NCI-H146 treated with DMSO at 0.1 percent for 48 hours (cell line): ENCODE data around the gene OR2A1.
"Not testable (repeated sequence)": the region's sequence is repeated elsewhere in the genome, so short reads cannot be mapped to it uniquely, and the experiment has no call there.

Experiments
- DNase-seq: peaks from one replicate; lab custom pipeline; 2025; ENCODE audit not compliant: unreplicated experiment; lab: John Stamatoyannopoulos, UW

OR2A1 gene

DNA sequence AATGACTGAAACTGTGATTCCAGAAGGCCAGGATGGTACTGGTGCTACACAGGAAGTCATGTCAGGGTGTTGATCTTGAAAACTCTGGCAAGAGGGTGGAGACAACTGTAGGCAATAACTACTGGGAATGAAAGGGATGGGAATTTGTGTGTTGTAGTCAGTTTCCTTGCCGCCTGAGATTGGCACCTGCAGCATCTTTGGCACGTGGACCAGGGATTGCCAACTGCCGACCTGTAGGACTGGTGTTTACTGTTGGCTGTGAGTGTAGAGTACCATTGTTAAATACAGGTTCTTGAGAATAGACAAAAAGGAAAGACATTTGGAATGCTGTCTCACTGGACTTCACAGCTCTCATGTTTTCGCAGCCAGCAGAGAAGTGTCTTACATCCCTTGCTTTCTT is 11.1 kb downstream of the OR2A1 start:
- DNase-seq, result not testable (repeated sequence)

DNA sequence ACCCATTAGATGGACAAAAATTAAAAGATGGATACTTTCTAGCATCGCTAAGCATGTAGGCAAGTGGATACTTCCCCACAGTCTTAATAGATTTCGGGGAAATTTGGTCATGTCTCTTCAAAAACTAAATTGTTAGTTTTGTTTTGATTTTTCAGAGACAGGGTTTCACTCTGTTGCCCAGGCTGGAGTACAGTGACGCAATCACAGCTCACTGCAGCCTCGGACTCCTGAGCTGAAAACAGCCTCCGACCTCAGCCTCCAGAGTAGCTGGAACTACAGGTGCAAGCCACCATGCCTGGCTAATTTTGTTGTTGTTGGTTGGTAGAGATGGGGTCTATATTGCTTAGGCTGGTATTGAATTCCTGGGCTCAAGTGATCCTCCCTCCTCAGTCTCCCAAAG is 13.6 kb downstream of the OR2A1 start:
- DNase-seq, result not testable (repeated sequence)

DNA sequence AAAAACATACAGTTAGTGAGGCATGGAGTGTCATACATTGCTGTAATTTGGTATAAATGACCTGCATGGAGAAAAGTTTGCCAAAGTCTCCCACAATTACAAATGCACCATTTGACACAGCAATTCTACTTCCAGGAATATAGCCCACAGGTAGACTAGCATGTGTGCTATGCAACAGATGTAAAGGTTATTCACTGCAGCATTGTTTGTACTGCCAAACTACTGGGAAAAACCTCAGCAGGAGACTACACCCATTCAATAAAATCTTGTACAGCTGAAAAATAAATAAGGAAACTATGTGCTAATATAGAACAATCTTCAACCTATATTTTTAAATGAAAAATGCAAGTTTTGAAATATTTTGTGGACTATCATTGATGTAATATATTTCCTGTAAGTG is 17.8 kb downstream of the OR2A1 start:
- DNase-seq, result not testable (repeated sequence)

DNA sequence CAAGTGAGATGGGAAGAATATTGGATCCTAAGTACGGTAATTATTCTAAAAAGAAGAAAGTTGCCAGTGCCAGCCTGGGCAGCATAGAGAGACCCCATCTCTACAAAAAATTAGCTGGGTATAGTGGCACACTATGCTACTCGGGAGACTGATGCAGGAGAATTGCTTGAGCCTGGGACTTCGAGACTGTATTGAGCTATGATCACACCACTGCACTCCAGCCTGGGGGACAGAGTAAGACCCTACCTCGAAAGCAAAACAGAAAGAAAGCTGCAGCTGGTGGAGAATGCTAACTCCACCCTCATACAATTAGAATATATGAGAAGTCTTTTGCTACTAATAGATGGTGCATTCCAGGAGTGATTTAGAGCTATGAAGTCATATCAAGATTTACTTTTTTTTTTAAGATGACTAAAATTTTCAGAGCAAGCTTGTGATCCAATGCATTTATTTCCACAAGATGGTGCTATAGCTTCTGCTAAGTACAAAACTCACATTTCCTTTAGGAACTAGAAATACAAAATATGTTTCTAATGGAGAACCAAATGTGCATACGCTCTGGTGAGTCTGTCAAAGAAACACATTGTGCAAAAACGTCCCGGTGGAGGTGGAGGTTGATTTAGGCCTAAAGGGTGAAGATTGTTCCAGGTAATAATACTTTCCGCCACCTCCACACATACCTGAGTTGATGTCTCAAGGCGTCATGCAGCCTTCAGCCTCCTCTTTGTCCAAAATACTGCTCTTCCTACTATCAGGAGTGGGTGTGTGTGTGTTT is 19.2 kb downstream of the OR2A1 start:
- DNase-seq, result not testable (repeated sequence)

DNA sequence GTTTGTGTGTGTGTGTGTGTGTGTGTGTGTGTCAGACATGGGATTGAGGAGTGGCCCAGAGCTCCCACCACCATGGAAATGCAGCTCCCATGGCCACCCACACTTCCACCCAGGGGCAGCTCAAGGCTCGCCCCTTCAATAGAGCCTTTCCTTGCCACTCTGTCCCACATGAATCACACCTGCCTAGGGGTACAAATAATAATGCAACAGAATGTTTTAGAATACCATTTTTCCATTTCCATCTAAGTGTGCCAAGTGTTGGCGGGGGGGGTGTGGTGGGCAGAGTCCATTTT is 19.7 kb downstream of the OR2A1 start:
- not testable (repeated sequence) for DNase-seq

DNA sequence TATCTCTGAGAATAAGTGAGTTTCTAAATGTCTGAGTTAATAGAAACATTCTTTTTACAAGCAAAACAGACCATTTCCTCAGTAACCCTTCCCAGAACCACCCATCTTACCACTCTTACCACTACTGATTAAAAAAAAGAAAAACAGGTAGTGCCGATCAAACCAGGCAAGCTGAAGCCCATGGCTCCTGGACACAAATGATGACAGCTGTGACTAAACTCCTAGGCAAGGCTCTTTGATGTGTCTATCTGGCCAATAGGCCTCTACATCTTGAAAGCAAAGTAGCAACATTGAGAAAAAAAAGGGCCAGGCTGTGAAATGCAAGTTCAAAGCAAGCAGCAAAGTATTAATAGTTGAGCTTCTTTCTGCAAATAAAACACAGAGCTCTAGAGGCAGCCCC is 36.4 kb downstream of the OR2A1 start:
- not testable (repeated sequence) for DNase-seq

DNA sequence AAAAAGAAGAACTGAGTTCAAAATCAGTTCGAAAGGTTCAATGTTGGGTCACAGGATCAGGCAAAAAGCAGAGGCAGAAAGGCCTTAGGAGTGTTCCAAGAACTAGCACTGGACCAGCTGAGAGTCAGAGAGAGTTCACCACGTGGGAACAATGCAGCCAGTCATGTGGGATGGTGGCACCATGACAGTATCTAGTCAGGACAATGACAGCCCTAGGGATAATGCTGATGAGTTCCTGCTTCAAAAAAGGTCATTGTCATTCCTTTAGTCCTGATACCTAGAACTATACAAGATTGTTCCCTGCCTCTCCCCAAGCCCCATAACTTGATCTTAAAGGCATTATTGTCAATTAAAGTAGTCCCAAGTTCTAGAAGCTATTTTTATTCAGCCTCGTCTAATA is 39.4 kb downstream of the OR2A1 start:
- DNase-seq, result not testable (repeated sequence)

DNA sequence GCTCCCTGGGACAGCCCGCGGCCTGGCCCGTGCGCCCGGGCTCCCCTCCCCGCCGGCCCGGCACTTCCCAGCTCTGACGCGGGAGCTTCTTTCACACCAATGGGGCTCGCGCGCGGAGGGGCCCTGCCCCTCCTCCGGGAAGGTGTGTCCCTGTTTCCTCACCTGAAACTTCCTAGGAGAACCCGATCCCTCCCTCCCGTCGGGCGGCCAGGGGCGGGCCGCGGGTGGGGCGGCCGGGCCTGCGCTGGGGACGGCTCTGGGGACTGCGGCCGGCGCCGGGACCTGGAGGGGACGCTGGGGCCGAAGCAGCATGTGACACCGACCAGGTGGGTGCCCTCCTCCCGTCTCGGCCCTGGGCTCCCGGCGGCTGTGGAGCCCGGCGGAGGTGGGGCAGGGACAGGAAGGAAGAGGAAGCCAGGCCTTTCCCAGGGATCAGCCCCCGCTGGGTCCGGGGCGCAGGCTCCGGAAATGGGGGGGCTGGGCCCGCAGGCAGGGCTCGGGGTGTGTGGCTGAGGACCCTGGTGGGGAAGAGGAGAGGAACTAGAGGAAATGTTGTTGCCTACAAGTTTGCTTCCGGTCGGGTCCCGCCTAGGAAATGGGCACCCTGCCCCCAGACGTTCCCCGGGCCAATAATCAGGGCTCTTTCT is 43.1 kb downstream of the OR2A1 start, which contains the start of gene ARHGEF5:
ARHGEF5 (plus strand) TSS at position 227 of the 647 bp plus-strand sequence. CDS start 7,268 bp downstream, outside the sequence.
- not testable (repeated sequence) for DNase-seq

DNA sequence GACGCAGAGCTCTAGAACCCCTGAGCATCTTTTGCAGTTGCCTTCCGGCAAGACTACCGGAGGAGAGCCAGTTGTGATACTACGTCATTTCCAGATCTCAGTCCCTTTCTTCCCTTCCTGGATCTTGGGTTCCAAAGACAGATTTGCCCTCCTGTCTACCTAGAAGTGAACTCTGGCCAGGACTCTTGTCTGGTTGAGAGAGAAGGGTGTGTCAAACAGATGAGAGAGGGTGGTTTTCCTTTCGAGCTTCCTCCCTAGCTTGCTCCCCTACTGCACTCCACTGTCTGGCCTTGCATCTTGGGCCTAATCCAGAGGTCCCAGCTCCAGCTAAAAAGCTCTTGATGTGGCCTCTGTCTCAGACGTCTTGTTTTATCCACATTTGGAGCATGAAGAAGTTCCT is 44.0 kb downstream of the OR2A1 start:
- DNase-seq, result not testable (repeated sequence)

DNA sequence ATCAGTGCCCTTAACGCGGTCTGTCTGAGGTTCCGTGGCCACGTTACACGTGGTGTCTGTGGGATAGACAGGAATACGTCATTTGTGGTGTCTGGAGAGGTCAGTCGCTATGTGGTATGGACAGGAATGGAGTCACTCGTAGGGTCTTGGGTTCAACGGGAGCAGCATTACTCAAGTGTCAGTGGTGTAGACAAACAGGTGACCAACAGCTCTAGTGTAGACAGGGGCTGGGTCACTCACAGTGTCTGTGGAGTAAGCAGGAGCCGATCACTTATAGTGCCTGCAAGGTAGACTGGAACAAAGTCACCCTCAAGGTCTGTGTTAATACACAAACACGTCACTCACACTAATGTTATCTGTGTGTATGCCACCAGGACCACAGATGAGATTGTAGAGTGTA is 44.6 kb downstream of the OR2A1 start:
- DNase-seq, result not testable (repeated sequence)

DNA sequence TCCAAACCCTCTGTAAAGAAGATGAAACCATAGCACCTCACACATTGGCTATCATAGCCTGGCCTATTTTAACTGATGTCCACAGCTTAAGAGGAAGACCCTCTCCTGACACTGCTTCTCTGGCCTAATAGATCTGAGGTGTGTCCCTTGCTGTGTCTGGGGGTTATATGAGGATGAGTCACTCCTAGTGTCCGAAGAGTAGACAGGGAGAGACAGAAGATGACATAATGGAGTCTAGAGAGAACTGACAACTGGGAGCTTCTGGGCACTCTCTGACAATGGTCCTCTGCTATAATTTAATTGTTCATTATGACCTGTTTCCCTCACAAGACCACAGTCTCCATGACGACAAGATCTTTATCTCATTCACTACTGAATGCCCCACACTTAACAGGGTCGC is 49.8 kb downstream of the OR2A1 start:
- DNase-seq, result not testable (repeated sequence)

DNA sequence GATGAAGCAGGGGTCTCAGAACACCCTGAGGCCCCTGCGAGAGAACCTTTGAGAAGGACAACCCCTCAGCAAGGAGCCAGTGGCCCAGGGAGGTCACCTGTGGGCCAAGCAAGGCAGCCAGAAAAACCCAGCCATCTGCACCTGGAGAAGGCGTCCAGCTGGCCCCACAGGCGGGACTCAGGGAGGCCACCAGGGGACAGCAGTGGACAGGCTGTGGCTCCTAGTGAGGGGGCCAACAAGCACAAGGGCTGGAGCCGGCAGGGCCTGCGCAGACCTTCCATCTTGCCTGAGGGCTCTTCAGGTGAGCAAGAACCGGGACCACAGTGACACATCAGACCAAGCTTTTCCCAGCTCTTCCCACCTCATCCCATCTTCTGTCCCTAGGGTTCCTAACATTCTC is 53.3 kb downstream of the OR2A1 start:
- DNase-seq, result not testable (repeated sequence)

DNA sequence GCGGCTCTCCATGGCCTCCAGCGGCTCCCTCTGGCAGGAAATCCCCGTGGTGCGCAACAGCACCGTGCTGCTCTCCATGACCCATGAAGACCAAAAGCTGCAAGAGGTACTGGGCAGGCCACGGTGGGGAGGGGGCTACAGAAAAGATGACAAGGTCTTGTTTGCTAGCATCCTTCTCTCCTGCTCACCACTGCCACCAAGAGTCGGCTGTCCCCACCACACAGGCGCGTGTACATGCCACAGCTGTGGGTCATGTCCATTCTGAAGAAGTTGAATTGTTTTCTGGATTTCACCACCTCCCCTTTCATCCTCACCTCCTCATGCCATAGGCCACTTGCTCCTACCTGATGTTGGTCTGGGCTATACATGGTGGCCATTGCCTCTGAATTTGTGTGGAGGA is 55.0 kb downstream of the OR2A1 start:
- not testable (repeated sequence) for DNase-seq

DNA sequence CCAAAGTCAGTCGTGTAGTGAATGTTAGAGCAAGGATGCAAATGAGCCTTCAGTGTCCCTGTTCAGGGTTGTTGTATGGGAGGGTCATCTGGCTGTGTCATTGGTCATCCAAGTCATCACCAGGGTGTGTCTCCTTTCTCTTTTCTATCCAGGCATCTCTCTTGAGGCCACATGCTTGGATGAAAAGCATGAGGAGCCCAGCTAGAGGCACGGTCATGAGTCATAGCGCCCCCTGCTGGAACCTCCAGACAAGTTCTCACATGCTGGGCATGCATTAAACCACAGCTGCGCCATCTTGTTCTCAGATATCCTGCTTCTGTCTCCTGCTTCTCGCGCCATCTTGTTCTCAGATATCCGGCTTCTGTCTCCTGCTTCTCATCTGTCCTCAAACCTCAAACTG is 57.0 kb downstream of the OR2A1 start:
- not testable (repeated sequence) for DNase-seq
